Stimulated activated CD4-positive, alpha-beta T cell treated with anti-CD3 and anti-CD28 coated beads, Interleukin-4, amount 100 ng/mL, for 24 hours (primary cell): Measurements from ENCODE around the gene KDM4B.

Experiments
- DNase-seq: peaks from one replicate; pipeline ENCODE4 v3.0.0-alpha.2; 2020

The KDM4B gene

GRCh38 chr19:5112175-5112574, 143.3 kb downstream of the KDM4B start:
- DNase-seq: no peak

GRCh38 chr19:5112681-5113575, 144.0 kb downstream of the KDM4B start:
- DNase-seq: no peak

- no peak for DNase-seq
These were observed 145.0 kb downstream of the KDM4B start for GRCh38 chr19:5113633-5114586.

- no peak for DNase-seq
These were observed 145.8 kb downstream of the KDM4B start for GRCh38 chr19:5114727-5115126.

- DNase-seq: no peak
These were observed 146.4 kb downstream of the KDM4B start for GRCh38 chr19:5115351-5115750.

GRCh38 chr19:5115771-5116202, 146.9 kb downstream of the KDM4B start:
- DNase-seq: no peak

GRCh38 chr19:5116292-5116691, 147.4 kb downstream of the KDM4B start:
- no peak for DNase-seq

GRCh38 chr19:5117421-5117820, 148.5 kb downstream of the KDM4B start:
- DNase-seq: no peak

GRCh38 chr19:5118026-5118425, 149.1 kb downstream of the KDM4B start:
- DNase-seq: no peak

- DNase-seq: no peak
These were observed 150.5 kb downstream of the KDM4B start for GRCh38 chr19:5119297-5119998.

- DNase-seq: no peak
These were observed 151.4 kb downstream of the KDM4B start for GRCh38 chr19:5120321-5120720.

- no peak for DNase-seq
These were observed 151.9 kb downstream of the KDM4B start for GRCh38 chr19:5120833-5121232.

GRCh38 chr19:5121266-5122120, 152.6 kb downstream of the KDM4B start:
- DNase-seq: no peak

- no peak for DNase-seq
These were observed 153.1 kb downstream of the KDM4B start for GRCh38 chr19:5122121-5122400.

- no peak for DNase-seq
These were observed 153.9 kb downstream of the KDM4B start for GRCh38 chr19:5122671-5123409.

- DNase-seq: no peak
These were observed 154.7 kb downstream of the KDM4B start for GRCh38 chr19:5123646-5124045.

GRCh38 chr19:5124111-5124855, 155.4 kb downstream of the KDM4B start:
- DNase-seq: no peak

GRCh38 chr19:5125376-5125775, 156.5 kb downstream of the KDM4B start:
- no peak for DNase-seq

- no peak for DNase-seq
These were observed 157.0 kb downstream of the KDM4B start for GRCh38 chr19:5125797-5126497.
